MM.1S (cell line): ENCODE results near the gene TAS2R50.

Experiments
- DNase-seq: peaks from one replicate; pipeline ENCODE4 v3.0.0-alpha.2; 2015
- H2AFZ ChIP-seq: fragments of 300-600 bp; sonication (generic); 2 replicates; pipeline ENCODE4 v1.6.0; 2016; ENCODE audit warnings: antibody characterized with exemption, low read length
- H3F3A ChIP-seq: fragments of 300-600 bp; sonication (generic); 2 replicates; pipeline ENCODE4 v1.6.1; 2016; ENCODE audit warnings: mild to moderate bottlenecking, antibody characterized with exemption, low read length, moderate library complexity, mixed read lengths; ENCODE audit not compliant: insufficient read depth
- H3K27ac ChIP-seq: fragments of 300-600 bp; sonication (generic); 2 replicates; pipeline ENCODE4 v1.5.1; 2016; ENCODE audit warnings: mild to moderate bottlenecking, low read length
- H3K27me3 ChIP-seq: fragments of 300-600 bp; sonication (generic); replicated peaks from 2 replicates; pipeline ENCODE4 v1.6.0; 2016; ENCODE audit warnings: low read length; ENCODE audit not compliant: insufficient read depth
- H3K36me3 ChIP-seq: fragments of 300-600 bp; sonication (generic); replicated peaks from 2 replicates; pipeline ENCODE4 v1.6.1; 2016; ENCODE audit warnings: mild to moderate bottlenecking, low read length, mixed read lengths; ENCODE audit not compliant: insufficient read depth
- H3K4me1 ChIP-seq: fragments of 300-600 bp; sonication (generic); 2 replicates; pipeline ENCODE4 v1.6.1; 2016; ENCODE audit warnings: low read length, mixed read lengths
- H3K4me2 ChIP-seq: fragments of 300-600 bp; sonication (generic); 2 replicates; pipeline ENCODE4 v1.6.0; 2016; ENCODE audit warnings: low read depth, low read length
- H3K4me3 ChIP-seq: fragments of 300-600 bp; sonication (generic); 2 replicates; pipeline ENCODE4 v1.5.1; 2016; ENCODE audit warnings: low read length, mixed read lengths
- H3K79me2 ChIP-seq: fragments of 300-600 bp; sonication (generic); 2 replicates; pipeline ENCODE4 v1.6.1; 2016; ENCODE audit warnings: mixed run types, low read length, mixed read lengths
- H3K9ac ChIP-seq: fragments of 300-600 bp; sonication (generic); 2 replicates; pipeline ENCODE4 v1.6.1; 2016; ENCODE audit warnings: low read length, mixed read lengths
- H3K9me2 ChIP-seq: fragments of 300-600 bp; sonication (generic); replicated peaks from 2 replicates; pipeline ENCODE4 v1.6.1; 2016; ENCODE audit warnings: mild to moderate bottlenecking, low read length, mixed read lengths; ENCODE audit not compliant: insufficient read depth
- H3K9me3 ChIP-seq: fragments of 300-600 bp; sonication (generic); replicated peaks from 2 replicates; pipeline ENCODE4 v1.6.1; 2016; ENCODE audit warnings: mild to moderate bottlenecking, low read length, mixed read lengths; ENCODE audit not compliant: insufficient read depth
- H4K20me1 ChIP-seq: fragments of 300-600 bp; sonication (generic); 2 replicates; pipeline ENCODE4 v1.6.1; 2016; ENCODE audit warnings: mild to moderate bottlenecking, low read length, moderate library complexity, mixed read lengths; ENCODE audit not compliant: insufficient read depth
- EZH2 ChIP-seq: fragments of 300-600 bp; sonication (generic); optimal IDR thresholded peaks from 2 replicates; pipeline ENCODE3; 2017; ENCODE audit warnings: low read depth, mild to moderate bottlenecking, antibody characterized with exemption, low read length, mixed read lengths
- EZH2phosphoT487 ChIP-seq: fragments of 300-600 bp; sonication (generic); IDR thresholded peaks from 2 replicates; pipeline ENCODE4 v1.6.1; 2018; ENCODE audit warnings: antibody characterized with exemption, low read length
- TF ChIP-seq, protein P1 (sequence below): fragments of 300-600 bp; sonication (generic); IDR thresholded peaks from 2 replicates; pipeline ENCODE4 v1.5.1; 2016; ENCODE audit warnings: antibody characterized with exemption, low read length, mixed read lengths

The TAS2R50 gene

DNA sequence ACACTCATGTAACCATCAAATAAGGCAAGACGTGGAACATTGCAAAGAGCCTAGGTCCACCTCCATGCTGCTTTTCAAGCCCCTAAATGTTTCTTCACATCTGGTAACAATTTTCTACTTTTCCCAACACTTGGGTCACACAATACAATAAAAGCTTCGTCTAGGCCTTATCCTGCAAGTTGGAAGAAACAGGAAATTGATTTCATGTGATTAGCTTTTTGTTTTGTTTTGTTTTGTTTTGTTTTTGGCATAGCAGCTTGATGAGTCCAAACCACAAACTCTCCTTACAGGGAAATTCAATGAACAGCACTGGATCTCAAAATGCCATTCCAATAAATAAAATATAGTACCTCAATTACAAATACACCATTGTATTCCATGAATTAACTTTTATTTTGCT lies 19.3 kb downstream of the TAS2R50 start:
- DNase-seq = no peak
- Histone ChIP-seq H3K4me3 (no peak overlapping the region), H3K27me3 (no peaks in the 10 kb centered on the region), H3K4me1 (no peaks in the 10 kb centered on the region), H3K9me2 (no peaks in the 10 kb centered on the region), H3K79me2 (no peaks in the 10 kb centered on the region), H2AFZ (no peak overlapping the region), H3K9me3 (no peaks in the 10 kb centered on the region), H3K4me2 (no peak overlapping the region), H3K9ac (no peak overlapping the region), H3F3A (no peaks in the 10 kb centered on the region), H4K20me1 (no peaks in the 10 kb centered on the region), H3K27ac (no peak overlapping the region), H3K36me3 (no peaks in the 10 kb centered on the region)
- TF ChIP-seq EZH2phosphoT487 = no peak
- TF ChIP-seq, protein P1, sequence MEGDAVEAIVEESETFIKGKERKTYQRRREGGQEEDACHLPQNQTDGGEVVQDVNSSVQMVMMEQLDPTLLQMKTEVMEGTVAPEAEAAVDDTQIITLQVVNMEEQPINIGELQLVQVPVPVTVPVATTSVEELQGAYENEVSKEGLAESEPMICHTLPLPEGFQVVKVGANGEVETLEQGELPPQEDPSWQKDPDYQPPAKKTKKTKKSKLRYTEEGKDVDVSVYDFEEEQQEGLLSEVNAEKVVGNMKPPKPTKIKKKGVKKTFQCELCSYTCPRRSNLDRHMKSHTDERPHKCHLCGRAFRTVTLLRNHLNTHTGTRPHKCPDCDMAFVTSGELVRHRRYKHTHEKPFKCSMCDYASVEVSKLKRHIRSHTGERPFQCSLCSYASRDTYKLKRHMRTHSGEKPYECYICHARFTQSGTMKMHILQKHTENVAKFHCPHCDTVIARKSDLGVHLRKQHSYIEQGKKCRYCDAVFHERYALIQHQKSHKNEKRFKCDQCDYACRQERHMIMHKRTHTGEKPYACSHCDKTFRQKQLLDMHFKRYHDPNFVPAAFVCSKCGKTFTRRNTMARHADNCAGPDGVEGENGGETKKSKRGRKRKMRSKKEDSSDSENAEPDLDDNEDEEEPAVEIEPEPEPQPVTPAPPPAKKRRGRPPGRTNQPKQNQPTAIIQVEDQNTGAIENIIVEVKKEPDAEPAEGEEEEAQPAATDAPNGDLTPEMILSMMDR = no peak
- TF ChIP-seq EZH2 = no peak

GRCh38 chr12:10966314-10966713 lies 20.4 kb downstream of the TAS2R50 start:
- no peak for DNase-seq
- Histone ChIP-seq H3K27ac (no peak overlapping the region), H3K9me2 (no peaks in the 10 kb centered on the region), H3K4me2 (no peak overlapping the region), H3K9ac (no peak overlapping the region), H3K27me3 (no peaks in the 10 kb centered on the region), H3K79me2 (no peaks in the 10 kb centered on the region), H3K36me3 (no peaks in the 10 kb centered on the region), H4K20me1 (no peaks in the 10 kb centered on the region), H3F3A (no peaks in the 10 kb centered on the region), H2AFZ (no peak overlapping the region), H3K9me3 (no peaks in the 10 kb centered on the region), H3K4me3 (no peak overlapping the region), H3K4me1 (no peaks in the 10 kb centered on the region)
- TF ChIP-seq EZH2phosphoT487 = no peak

- Histone ChIP-seq H3F3A (no peaks in the 10 kb centered on the region), H3K4me2 (no peak overlapping the region), H3K9me2 (no peaks in the 10 kb centered on the region), H3K27me3 (no peaks in the 10 kb centered on the region), H3K4me1 (no peaks in the 10 kb centered on the region), H3K9me3 (no peaks in the 10 kb centered on the region), H3K4me3 (no peak overlapping the region), H2AFZ (no peak overlapping the region), H4K20me1 (no peaks in the 10 kb centered on the region), H3K79me2 (no peaks in the 10 kb centered on the region), H3K9ac (no peak overlapping the region), H3K36me3 (no peaks in the 10 kb centered on the region), H3K27ac (no peak overlapping the region)
- no peak for DNase-seq
- TF ChIP-seq EZH2 (no peak), EZH2phosphoT487 (no peak)
- TF ChIP-seq, protein P1 = no peak
Measured at GRCh38 chr12:10965476-10965875, 21.2 kb downstream of the TAS2R50 start.

- TF ChIP-seq EZH2phosphoT487 (no peak), EZH2 (no peak)
- TF ChIP-seq, protein P1 = no peak
- no peak overlapping the region for H3K9ac ChIP-seq
- H3F3A ChIP-seq = no peaks in the 10 kb centered on the region
- H3K9me3 ChIP-seq = no peaks in the 10 kb centered on the region
- no peak overlapping the region for H3K4me2 ChIP-seq
- no peaks in the 10 kb centered on the region for H3K9me2 ChIP-seq
- no peak overlapping the region for H2AFZ ChIP-seq
- no peaks in the 10 kb centered on the region for H3K27me3 ChIP-seq
- no peak overlapping the region for H3K4me3 ChIP-seq
- no peak for DNase-seq
- H4K20me1 ChIP-seq = no peaks in the 10 kb centered on the region
- H3K4me1 ChIP-seq = no peaks in the 10 kb centered on the region
- H3K79me2 ChIP-seq = peaks cover 5% of the 10 kb centered on the region; the same call in 1 of the 2 replicates
- no peaks in the 10 kb centered on the region for H3K36me3 ChIP-seq
- no peak overlapping the region for H3K27ac ChIP-seq
Measured at GRCh38 chr12:10960211-10960610, 26.5 kb downstream of the TAS2R50 start.
